ENCODE measurements around the gene S100A7A.

The S100A7A gene

DNA sequence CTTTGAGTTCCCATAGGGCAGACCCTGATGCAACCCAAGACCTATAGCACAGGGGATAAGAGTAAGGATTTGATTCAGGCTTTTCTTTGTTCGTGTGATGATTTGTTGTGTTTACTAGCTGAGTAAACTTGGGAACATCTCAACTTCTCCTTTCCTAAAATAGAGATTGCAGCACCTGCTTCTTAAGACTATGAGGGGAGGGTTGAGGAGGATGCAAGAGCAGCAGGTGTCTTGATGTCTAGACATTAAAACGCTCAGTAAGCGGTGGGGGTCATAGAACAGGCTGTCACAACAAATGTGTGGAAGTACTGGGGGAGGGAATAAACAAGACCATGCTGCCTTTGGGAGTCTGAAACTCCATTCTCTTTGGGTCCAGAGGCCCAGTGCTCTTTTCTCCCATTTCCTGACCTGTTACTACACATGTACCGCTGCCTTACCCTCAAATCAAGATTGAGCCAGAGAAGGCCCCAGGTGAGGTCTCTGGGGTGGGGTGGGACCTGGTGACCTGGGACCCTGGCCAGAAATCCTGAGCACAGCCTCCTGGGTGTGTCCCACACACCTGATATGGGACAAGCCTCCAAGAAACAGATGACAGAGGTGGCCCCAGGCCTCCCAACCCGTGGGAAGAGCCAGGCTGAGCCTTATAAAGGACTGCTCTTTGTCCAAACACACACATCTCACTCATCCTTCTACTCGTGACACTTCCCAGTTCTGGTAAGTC is at the start of gene S100A7A:
S100A7A (plus strand) TSS at position 671 of the 721 bp plus-strand sequence. CDS start 1,563 bp downstream, outside the sequence.
- no peak for DNase-seq

DNA sequence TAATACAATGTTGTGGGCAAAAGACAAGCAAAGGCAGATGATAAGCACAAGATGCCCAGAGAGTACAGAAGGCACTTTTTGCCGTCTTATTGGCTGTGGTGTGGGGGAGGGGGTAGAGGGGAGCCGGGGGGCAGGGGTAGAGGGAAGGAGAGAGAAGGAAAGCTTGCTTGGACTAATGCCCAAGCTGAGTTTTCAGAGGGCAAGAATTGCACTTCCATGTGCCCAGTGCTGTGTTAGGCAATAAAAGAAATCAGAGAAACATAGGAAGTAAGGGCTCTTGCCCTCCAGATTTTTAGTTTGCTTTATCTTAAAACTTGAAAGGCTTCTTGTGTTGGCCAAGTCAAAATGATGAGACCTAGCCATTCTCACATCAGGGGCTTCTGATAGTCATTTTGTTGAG is 49.2 kb upstream of the S100A7A start:
- DNase-seq = no peak

GRCh38 chr1:153368495-153368894 is 47.8 kb upstream of the S100A7A start:
- DNase-seq = no peak

- DNase-seq = no peak
Observed at GRCh38 chr1:153370146-153370545, 46.2 kb upstream of the S100A7A start.

DNA sequence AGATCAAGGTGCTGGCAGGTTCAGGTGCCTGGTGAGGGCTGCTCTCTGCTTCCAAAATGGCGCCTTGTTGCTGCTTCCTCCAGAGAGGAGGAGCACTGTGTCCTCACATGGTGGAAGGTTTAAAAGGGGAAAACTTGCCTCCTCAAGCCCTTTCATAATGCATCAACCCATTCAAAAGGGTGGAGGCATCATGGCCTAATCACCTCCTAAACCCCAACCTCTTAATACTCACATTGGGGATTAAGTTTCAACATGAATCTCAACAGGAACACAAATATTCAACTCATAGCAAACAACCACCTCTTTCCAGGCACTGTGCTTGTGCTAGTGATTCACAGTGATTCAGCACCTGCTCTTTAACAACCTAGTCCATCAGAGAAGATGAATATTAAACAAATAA is 45.1 kb upstream of the S100A7A start:
- DNase-seq = no peak

DNA sequence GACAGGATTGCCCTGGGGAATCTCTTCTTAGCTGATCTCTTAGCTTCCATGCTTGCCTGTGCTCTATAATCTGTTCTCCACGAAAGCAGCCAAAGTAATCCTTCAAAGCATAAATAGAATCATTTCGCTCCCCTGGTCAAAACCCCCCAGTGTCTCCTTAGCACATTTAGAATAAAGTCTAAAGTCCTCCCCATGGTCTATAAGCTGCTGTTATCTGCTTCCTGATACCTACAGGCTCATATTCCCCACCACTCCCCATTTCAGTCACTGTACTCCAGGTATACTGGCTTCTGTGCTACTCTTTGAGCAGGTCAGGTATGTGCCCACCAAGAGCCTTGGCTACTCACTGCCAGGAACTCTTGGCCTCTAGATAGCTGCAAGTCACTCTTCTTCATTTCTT is 43.7 kb upstream of the S100A7A start:
- DNase-seq = no peak

GRCh38 chr1:153374071-153374470 is 42.2 kb upstream of the S100A7A start:
- no peak for DNase-seq

DNA sequence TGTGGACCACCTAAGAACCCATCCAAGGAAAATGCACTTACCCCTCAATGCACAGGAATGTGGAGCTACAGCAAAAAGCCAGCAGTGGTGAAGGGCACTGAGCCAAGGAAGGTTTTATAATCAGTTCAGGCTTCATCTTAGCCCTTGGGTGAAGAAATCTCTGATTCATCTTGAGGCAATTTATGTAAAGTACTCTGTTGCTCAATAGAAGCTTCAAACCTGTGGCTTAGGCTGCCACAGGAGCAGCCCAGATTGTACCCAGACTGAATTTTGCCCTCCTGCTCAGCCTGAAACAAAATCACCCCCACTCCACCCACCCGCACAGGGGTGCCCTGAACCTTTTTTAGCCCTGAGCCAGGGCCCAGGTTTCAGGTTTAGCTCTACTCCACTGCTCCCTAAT is 40.8 kb upstream of the S100A7A start, which contains the start of gene S100A12:
S100A12 (minus strand) TSS at position 111 of the 400 bp plus-strand sequence. CDS start 1,029 bp downstream, outside the sequence.
- no peak for DNase-seq

DNA sequence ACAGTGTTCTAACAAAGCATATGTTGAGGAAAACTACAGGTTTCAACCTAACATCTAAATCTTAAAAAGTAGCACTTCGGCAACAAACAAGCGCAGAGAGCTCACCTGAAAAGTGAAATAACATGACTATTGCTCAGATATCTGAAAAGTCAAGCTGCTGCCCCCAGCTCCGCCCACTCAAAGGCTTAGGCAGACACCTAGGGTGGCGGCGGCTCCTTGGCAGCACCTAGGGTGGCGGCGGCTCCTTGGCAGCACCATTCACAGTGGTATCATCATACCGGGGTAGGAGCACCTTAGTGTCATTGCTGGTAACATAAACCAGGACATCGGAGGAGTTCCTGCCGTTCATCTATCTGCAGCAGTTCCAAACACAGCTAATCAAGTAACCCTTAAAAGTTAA is 36.7 kb upstream of the S100A7A start:
- no peak for DNase-seq

DNA sequence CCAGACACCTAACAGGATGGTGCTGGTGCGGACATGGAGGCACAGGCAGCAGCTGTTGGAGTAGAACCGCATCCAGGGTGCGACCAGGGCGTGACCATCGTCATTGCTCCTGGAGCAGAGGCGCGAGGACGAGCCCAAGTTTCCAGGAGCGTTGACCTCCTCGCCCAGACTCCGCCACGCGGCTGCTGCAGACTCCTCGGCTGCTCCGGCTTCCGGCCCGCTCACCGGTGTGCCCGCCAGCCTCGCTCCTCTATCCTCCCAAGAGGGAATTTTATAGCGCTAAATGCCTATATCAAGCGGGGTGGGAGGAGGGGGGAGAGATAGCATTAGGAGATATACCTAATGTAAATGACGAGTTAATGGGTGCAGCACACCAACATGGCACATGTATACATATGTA is 35.6 kb upstream of the S100A7A start:
- DNase-seq = no peak

- no peak for DNase-seq
Observed at GRCh38 chr1:153384958-153385580, 31.3 kb upstream of the S100A7A start.

GRCh38 chr1:153386500-153386901 is 29.8 kb upstream of the S100A7A start:
- DNase-seq = no peak

GRCh38 chr1:153387001-153387400 is 29.3 kb upstream of the S100A7A start:
- DNase-seq = no peak

- no peak for DNase-seq
Observed at GRCh38 chr1:153387785-153388184, 28.5 kb upstream of the S100A7A start.

GRCh38 chr1:153389401-153389800 is 26.9 kb upstream of the S100A7A start:
- DNase-seq = no peak

DNA sequence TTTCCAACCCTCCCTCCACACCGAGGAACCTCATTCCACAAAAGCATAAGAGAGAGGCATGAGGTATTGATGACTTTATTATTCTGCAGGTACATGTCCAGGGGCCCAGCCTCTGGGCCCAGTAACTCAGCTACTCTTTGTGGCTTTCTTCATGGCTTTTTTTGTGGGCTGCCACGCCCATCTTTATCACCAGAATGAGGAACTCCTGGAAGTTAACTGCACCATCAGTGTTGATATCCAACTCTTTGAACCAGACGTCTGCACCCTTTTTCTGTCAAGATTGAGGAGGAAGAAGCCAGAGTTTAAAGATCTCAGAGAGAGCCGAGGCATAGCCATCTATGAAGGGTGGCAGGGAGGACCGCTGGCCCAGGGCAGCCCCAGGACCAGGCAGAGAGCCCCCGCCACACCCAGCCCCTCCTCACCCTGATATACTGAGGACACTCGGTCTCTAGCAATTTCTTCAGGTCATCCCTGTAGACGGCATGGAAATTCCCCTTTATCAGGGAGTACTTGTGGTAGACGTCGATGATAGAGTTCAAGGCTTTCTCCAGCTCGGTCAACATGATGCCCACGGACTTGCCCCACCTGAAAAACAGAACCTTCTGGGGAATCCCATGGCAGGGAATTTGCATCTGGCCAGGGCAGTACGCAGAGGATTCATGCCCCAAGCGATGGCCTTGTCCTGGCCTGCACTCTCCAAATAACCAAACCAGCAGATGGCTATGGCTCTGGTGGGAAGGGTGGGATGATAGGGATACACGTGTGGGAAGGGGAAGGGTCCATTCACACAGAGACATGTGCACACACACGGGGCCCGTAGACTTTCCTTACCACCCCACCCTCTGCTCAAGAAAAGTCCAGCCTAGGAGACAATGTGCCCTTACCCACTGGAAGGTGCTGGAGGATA is 26.1 kb upstream of the S100A7A start:
- DNase-seq = no peak

DNA sequence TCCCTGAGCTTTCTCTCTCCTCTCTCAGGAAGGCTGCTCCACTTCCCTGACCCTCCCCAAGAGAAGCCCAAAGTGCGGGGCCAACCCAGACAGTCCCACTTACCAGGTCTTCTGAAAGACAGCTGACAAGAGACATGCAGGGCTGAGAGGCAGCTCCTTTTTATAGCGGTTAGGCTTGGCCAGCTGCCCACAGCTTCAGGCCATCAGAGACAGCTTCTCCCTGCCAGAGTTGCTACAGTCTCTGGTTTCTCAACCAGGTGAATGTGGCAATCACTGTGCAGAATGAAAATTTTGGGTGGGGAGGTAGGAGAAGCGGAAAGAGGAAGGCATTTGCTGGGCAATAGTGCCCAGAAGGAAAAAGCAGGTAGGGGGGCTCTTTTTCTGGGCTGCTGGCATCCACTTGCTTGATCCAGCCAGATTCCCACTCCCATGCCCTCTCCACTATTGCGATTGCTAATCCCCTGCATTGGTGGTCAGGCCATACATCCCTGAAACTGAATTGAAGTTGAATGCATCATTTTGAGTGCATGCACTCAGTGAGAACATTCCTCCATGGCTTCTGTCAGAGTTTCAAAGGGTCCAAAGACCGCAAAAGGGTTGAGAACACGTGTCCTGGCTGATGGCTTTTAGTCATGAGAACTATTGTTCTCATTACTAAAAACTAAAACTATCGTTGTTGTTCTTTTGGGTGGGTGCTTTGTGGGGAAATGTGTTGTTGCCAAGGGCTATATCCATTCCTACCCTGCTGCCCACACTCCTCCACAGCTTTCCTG is 25.2 kb upstream of the S100A7A start, which contains the start of gene S100A8:
S100A8 (minus strand) TSS at position 136 of the 773 bp plus-strand sequence. CDS start 538 bp downstream, outside the sequence.
- no peak for DNase-seq

DNA sequence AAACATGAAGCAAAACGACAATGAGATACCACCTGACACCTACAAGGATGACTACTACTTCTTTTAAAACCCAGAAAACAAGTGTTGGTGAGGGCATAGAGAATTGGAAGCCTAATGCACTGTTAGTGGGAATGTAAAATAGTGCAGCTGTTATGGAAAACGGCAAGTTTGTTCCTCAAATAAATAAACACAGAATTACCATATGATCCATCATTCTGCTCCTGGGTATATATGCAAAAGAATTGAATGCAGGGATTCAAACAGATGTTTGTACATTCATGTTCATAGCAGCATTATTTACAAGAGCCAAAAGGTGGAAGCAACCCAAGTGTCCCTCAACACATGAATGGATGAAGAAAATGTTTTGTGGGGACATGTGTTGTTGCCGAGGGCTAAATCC is 24.1 kb upstream of the S100A7A start:
- DNase-seq = no peak

DNA sequence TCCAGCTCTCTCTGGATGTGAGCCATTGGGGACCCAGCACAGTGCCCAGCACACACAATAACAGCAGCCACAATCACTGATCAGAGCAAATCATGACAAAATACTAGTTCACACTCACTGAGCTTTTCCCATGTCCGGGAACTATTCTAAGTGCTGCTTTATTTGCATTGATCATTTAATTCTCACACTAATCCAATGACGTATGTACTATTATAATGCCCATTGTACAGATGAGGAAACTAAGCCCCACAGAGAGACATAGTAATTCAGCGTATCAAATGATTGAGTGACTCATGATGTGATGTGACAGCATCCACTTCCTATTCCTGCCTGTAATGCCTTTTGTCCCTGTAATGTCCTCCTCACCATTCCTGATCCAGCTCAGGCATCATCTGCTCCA is 23.5 kb upstream of the S100A7A start:
- no peak for DNase-seq

DNA sequence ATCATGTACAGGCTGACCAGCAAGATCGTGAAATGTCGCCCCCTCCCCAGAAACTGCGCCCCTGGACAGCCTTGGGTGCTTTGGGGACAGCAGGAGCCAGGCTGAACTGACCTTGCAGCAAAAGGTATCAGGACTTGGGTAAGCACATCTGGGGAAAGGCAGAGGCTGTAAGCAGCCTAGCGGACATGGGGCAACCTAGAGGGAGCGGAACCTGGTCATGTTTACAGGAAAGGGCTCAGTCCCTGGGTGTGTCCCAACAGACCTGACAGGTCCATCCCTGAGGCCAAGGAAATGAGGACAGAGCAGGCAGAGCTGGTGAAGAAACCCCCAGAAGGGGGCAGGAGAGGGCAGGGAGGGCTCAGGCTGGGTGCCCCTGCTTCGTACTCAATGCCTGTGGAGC is 22.4 kb upstream of the S100A7A start:
- DNase-seq = no peak

- no peak for DNase-seq
Observed at GRCh38 chr1:153394391-153394790, 21.9 kb upstream of the S100A7A start.

DNA sequence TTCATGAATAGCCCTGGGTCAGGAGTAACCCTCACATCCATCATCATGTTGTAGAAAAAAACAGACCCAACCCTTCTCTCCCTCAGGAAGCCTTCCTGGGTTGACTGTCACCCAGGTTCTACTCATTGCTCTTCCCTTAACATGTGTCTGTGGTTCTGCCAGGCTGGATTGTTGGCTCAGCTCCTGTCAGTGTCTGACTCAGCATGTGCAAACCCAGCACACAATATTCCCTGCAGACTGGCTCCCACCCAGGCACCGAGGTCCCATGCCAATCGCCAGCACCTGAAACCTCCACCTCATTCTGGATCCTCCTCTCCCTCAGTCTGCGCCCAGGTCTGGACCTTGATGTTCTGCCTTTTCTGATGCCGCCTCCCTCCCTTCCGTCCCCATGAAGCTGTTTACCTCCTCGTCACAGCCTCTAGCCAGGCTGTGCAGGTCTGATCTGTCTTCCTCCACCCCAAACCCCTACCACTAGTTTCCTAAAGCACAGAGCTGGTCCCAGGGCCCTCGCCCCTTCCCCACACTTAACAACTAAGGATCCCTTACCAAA is 21.1 kb upstream of the S100A7A start:
- no peak for DNase-seq
